ENCODE data around the gene SPTB. TPM values are rescaled to one million over a fixed set of nuclear protein-coding genes. Genes with fewer than 3 reads are reported as not detected.

Gene SPTB
- total RNA-seq, 1 donor from 2014 or later, result 1.8 TPM

DNA sequence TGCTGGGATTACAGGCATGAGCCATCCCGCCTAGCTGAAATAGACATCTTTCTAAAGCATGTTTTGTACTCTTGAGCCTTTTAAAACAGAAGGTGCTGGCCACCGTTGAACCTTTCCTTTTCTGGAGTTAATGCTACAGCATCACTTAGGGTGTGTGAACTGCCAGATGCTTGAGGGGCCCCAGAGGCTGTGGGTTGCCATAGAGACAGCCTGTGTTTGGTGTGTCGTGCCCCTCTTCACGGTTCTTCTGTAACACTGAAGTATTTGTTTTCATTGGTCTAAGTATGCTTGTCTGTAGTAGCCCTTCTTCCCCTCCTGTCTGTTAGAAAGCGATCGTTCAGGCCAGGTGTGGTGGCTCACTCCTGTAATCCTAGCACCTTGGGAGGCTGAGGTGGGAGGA lies 144.7 kb downstream of the SPTB start:
- TF ChIP-seq CTCF (conservative IDR thresholded peaks at IDR 0.05; ENCODE audit: low read depth, low read length), result no peak
- DNase-seq (ENCODE audit: low read depth), result no peak
- H3K4me3 ChIP-seq (ENCODE audit: low read depth, low read length), result no peak overlapping the region

GRCh38 chr14:64733899-64734298 lies 145.8 kb downstream of the SPTB start:
- TF ChIP-seq CTCF (conservative IDR thresholded peaks at IDR 0.05; ENCODE audit: low read depth, low read length), result no peak
- DNase-seq (ENCODE audit: low read depth), result no peak
- H3K4me3 ChIP-seq (ENCODE audit: low read depth, low read length), result no peak overlapping the region

DNA sequence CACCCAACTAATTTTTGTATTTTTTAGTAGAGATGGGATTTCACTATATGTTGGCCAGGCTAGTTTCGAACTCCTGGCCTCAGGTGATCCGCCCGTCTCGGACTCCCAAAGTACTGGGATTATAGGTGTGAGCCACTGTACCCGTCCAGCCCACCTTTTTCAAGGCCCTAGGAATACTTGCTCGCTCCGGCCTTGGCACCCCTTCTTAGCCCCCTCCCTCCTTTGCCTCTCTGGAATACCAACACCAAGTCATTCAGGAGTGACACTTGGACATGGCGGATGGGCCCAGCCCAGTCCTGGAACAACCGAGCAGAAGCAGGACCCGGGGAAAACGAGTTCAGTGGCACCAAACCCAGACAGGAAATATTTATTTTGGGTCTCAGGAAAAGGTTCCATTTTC lies 146.4 kb downstream of the SPTB start:
- no peak overlapping the region for H3K4me3 ChIP-seq (ENCODE audit: low read depth, low read length)
- TF ChIP-seq CTCF (conservative IDR thresholded peaks at IDR 0.05; ENCODE audit: low read depth, low read length), result no peak
- DNase-seq (ENCODE audit: low read depth), result no peak

- H3K4me3 ChIP-seq (ENCODE audit: low read depth, low read length), result no peak overlapping the region
- DNase-seq (ENCODE audit: low read depth), result no peak
- no peak for TF ChIP-seq CTCF (conservative IDR thresholded peaks at IDR 0.05; ENCODE audit: low read depth, low read length)
Measured at GRCh38 chr14:64732536-64733120, 147.1 kb downstream of the SPTB start.

GRCh38 chr14:64732066-64732465 lies 147.6 kb downstream of the SPTB start:
- H3K4me3 ChIP-seq (ENCODE audit: low read depth, low read length), result no peak overlapping the region
- no peak for TF ChIP-seq CTCF (conservative IDR thresholded peaks at IDR 0.05; ENCODE audit: low read depth, low read length)
- DNase-seq (ENCODE audit: low read depth), result no peak

- no peak for DNase-seq (ENCODE audit: low read depth)
- TF ChIP-seq CTCF (conservative IDR thresholded peaks at IDR 0.05; ENCODE audit: low read depth, low read length), result no peak
- no peak overlapping the region for H3K4me3 ChIP-seq (ENCODE audit: low read depth, low read length)
Measured at GRCh38 chr14:64731141-64731581, 148.5 kb downstream of the SPTB start.

DNA sequence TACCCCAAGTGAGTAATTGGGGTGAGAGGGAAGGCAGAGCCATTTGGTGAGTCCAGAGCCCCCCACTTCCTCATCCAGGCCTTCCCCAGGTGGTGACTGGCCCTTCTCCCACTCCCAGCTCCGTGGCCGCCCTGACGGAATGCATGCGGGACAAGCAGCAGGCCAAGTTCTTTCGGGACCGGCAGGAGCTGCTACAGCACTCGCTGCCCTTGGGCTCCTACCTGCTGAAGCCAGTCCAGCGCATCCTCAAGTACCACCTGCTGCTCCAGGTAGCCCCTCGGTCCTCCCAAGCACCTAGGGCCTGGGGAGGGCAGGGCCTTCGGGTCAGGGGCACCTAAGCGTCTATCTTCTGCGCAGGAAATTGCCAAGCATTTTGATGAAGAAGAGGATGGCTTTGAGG lies 149.0 kb downstream of the SPTB start:
- no peak overlapping the region for H3K4me3 ChIP-seq (ENCODE audit: low read depth, low read length)
- no peak for DNase-seq (ENCODE audit: low read depth)
- TF ChIP-seq CTCF (conservative IDR thresholded peaks at IDR 0.05; ENCODE audit: low read depth, low read length), result no peak
